GM19193 (cell line): ENCODE data around the gene FRMPD4.

Source experiments
- POLR2A ChIP-seq: IDR thresholded peaks from 4 replicates; pipeline ENCODE4 v1.6.1; 2011; ENCODE audit not compliant: insufficient read depth, insufficient read length; ENCODE audit errors: extremely low read depth

The FRMPD4 gene

DNA sequence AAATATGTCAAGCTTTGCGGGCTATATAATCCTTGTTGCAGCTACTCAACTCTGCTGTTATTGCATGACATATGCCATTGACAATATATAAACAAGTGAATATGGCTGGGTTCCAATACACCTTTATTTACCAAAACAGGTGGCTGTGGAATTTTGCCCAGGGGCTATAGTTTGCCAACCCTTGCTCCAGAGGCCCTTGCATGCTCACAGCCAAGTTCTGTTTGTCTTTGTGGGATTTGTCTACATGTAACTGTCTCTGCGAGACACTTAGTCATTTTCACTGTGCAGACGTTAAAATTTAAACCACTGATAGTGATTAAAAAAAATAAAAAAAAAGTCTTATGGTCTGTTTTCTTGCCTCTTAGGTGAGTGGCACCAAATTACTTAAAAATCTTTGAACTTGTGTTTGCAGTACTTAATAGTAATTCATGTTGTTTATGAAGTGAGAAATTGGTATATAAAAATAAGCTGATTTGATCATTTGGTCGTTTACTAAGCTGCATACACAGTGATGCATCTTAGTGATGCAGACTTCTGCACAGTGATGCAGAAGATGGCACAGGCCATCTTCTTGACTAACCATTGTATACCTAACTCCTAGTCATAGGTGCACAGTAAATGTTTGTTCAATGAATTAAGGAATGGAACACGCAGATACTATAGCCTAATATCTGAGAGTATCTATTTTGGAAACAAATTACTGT lies 170.9 kb downstream of the FRMPD4 start:
- TF ChIP-seq POLR2A: no peak

DNA sequence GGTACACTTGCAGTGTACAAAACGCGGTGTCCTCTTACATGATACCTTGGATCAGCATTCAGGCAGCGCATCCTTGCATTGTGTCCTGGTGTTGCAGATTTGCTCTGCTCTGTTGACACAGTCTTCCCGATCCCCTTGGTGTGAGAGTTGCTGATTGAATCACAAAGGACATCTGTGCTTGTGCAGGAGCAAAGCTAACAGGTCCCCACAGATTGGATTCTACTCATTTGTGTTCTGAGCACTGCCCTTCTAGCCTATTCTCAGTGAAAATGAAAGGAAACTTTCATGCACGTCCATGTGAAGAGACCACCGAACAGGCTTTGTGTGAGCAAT lies 171.4 kb downstream of the FRMPD4 start:
- no peak for TF ChIP-seq POLR2A

GRCh38 chrX:12314651-12315050 lies 176.4 kb downstream of the FRMPD4 start:
- no peak for TF ChIP-seq POLR2A

- TF ChIP-seq POLR2A: no peak
Measured at GRCh38 chrX:12315526-12315925, 177.3 kb downstream of the FRMPD4 start.

- TF ChIP-seq POLR2A: no peak
Measured at GRCh38 chrX:12319003-12319519, 180.8 kb downstream of the FRMPD4 start.

- no peak for TF ChIP-seq POLR2A
Measured at GRCh38 chrX:12319992-12320391, 181.7 kb downstream of the FRMPD4 start.

DNA sequence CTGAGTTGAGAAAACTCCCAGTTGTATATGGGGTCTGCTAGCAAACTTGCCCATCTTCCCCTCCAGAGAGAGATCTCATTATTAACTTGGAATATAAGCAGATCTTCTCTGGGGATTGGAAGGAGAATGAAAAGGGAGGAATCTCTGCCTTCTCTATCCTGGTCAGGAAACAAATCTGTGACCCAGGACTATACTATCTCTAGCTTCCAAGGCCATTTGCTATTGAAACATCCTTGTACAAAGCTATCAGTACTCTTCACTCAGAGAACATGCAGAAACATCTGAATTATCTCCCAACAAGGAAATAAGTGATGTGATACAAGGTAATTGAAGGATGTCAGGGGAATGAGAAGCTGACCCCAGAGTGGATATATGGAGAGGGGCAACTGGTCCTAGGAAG lies 183.8 kb downstream of the FRMPD4 start:
- no peak for TF ChIP-seq POLR2A

DNA sequence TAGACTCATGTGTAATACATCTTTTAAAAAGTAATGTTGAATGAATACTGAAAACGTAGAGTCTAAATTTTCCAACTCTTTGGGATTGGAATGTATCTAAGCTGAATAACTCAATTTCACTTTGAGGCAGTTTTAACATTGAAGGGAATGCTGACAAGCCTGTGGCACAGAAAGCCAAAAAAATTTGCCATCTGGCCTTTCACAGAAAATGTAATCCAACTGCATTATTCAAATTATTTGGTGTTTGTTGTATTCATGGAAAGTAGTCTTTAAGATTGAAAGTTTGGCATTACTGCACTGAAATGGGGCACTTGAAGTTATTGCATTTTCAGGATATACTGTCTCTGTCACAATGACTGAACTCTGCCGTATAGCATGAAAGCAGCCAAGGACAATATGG lies 186.9 kb downstream of the FRMPD4 start:
- TF ChIP-seq POLR2A: no peak

DNA sequence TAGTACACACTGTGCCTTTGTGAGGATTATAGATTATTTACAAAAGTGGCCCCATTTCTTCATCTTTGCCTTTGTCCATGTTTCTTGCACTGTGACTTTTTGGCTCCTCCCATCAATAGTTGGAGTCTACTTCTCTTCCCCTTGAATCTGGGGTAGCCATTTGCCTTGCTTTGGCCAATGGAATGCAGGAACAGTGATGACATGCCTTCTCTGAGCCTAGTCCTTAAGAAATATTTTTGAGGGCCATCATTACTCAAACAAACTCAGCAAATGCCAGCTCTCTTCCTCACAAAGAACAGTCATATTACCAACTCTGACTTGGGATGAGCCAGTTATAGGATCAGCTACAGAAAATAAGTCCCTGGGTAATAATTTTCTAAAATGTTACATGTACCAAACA lies 189.6 kb downstream of the FRMPD4 start:
- TF ChIP-seq POLR2A: no peak

- TF ChIP-seq POLR2A: no peak
Measured at GRCh38 chrX:12329476-12329875, 191.2 kb downstream of the FRMPD4 start.

GRCh38 chrX:12330841-12331240 lies 192.6 kb downstream of the FRMPD4 start:
- no peak for TF ChIP-seq POLR2A

GRCh38 chrX:12332786-12333347 lies 194.6 kb downstream of the FRMPD4 start:
- no peak for TF ChIP-seq POLR2A

DNA sequence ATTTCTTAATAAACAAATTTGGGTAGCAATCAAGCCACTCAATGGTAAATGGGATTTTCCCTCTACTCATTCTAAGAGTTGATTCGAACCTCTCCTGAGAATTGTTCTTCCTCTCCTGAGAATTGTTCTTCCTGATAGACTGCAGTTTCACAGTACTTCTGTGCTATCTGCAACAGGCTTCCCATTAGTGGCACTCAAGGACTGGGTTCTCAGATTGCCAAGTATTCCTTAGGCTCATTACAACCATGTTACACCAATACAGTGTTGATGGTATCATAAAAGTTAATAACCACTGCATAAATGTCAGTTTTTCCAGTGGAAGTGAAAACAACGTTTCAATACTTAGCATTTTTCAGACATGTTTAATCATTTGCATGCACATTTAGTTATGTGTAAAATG lies 201.6 kb downstream of the FRMPD4 start:
- no peak for TF ChIP-seq POLR2A

DNA sequence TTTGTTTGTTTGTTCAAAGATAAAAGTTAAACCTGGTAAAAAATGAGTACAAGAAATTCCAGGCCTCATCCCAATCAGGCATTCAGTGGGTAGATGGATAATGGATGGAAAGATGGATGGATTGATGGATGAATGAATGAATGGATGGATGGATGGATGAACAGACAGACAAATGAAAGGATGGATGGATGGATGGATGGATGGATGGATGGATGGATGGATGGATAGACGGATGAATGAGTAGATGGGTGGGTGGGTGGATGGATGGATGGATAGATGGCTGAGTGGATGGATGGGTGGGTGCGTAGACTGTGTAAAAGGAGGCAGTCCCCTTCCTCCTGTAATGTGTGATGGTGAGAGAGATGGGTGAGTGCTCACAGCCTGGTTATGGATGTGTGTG lies 206.7 kb downstream of the FRMPD4 start:
- no peak for TF ChIP-seq POLR2A

GRCh38 chrX:12349201-12349600 lies 210.9 kb downstream of the FRMPD4 start:
- no peak for TF ChIP-seq POLR2A

GRCh38 chrX:12352922-12353321 lies 214.6 kb downstream of the FRMPD4 start:
- no peak for TF ChIP-seq POLR2A
